B cell (primary cell): Measurements from ENCODE around the gene POU3F3. TPM values are rescaled to one million over a fixed set of nuclear protein-coding genes. Genes with fewer than 3 reads are reported as not detected.

Source experiments
- ATAC-seq: fragments of 200-7000 bp; cut with Tn5 transposase; one replicate; pipeline ENCODE4 v1.10.0; 2021; ENCODE audit warnings: low read depth, mild to moderate bottlenecking, moderate number of reproducible peaks, moderate library complexity
- CTCF ChIA-PET: fragments of 350-600 bp; sonication (Branson Sonifier 250); formaldehyde crosslinking; loops from one replicate; lab custom pipeline; 2021; ENCODE audit warnings: antibody characterized with exemption, inconsistent platforms; lab: Charles Lee
- POLR2A ChIA-PET: fragments of 350-600 bp; sonication (Branson Sonifier 250); formaldehyde crosslinking; loops from one replicate; lab custom pipeline; 2021; ENCODE audit warnings: antibody characterized with exemption; lab: Charles Lee
- DNase-seq: peaks from one replicate; pipeline ENCODE4 v3.0.0; 2013
- H2AFZ ChIP-seq: 2 replicates; pipeline ENCODE4 v1.6.1; 2012; ENCODE audit warnings: mild to moderate bottlenecking, low read depth, low read length; ENCODE audit not compliant: insufficient read depth, poor library complexity, severe bottlenecking
- H3K27ac ChIP-seq, 2 donors: 1 replicate in 1 of 2; 2 replicates in 1 of 2; pipeline ENCODE4 v1.5.1; 2012 to 2013; ENCODE audit warnings: low read length in 2 of 2, mild to moderate bottlenecking in 2 of 2, moderate library complexity in 1 of 2
- H3K27me3 ChIP-seq, 4 experiments: fragments of 200-600 bp in 1 of 4; sonication (generic) in 1 of 4; replicated peaks in 1 of 4; 1 replicate in 2 of 4; 2 replicates in 2 of 4; pipeline versions ENCODE4 v1.6.1 to v1.7.0; 2013 to 2016; ENCODE audit warnings: low read length in 3 of 4, mild to moderate bottlenecking in 2 of 4, mixed read lengths in 1 of 4, moderate library complexity in 1 of 4; ENCODE audit not compliant: insufficient read depth in 4 of 4, control insufficient read depth in 3 of 4; ENCODE audit errors: control extremely low read depth in 1 of 4
- H3K36me3 ChIP-seq, 2 experiments: replicated peaks in 1 of 2; 1 replicate in 1 of 2; 2 replicates in 1 of 2; pipeline versions ENCODE4 v1.6.1 to v1.7.1; 2013; ENCODE audit warnings: low read length in 1 of 2; ENCODE audit not compliant: insufficient read depth in 2 of 2, control insufficient read depth in 1 of 2; ENCODE audit errors: control extremely low read depth in 1 of 2, extremely low read depth in 1 of 2
- H3K4me1 ChIP-seq, 2 donors: fragments of 200-600 bp in 1 of 2; sonication (generic) in 1 of 2; 1 replicate in 1 of 2; 2 replicates in 1 of 2; pipeline versions ENCODE4 v1.5.1 to v1.6.1; 2013 to 2017; ENCODE audit warnings: low read length in 2 of 2; ENCODE audit not compliant: control insufficient read depth in 2 of 2, insufficient read depth in 2 of 2
- H3K4me2 ChIP-seq: replicated peaks from 2 replicates; pipeline ENCODE3; 2012; ENCODE audit warnings: mild to moderate bottlenecking, low read depth, low read length; ENCODE audit not compliant: poor library complexity, severe bottlenecking
- H3K4me3 ChIP-seq, 5 experiments: fragments of 200-600 bp in 1 of 5; sonication (generic) in 1 of 5; 1 replicate in 3 of 5; 2 replicates in 2 of 5; pipeline versions ENCODE4 v1.5.1 to v1.7.0; 2011 to 2016; ENCODE audit warnings: low read length in 4 of 5, mild to moderate bottlenecking in 4 of 5, low read depth in 2 of 5, control low read depth in 1 of 5, moderate library complexity in 1 of 5; ENCODE audit not compliant: insufficient read depth in 1 of 5; ENCODE audit errors: control extremely low read depth in 1 of 5, extremely low read depth in 1 of 5
- H3K79me2 ChIP-seq: fragments of 200-600 bp; sonication (generic); one replicate; pipeline ENCODE4 v1.6.0; 2016; ENCODE audit warnings: low read length; ENCODE audit not compliant: control insufficient read depth, insufficient read depth
- H3K9ac ChIP-seq: fragments of 200-600 bp; sonication (generic); 2 replicates; pipeline ENCODE4 v1.6.1; 2017; ENCODE audit warnings: mild to moderate bottlenecking, low read length, moderate library complexity
- H3K9me3 ChIP-seq, 3 donors: one replicate each; pipeline versions ENCODE4 v1.6.1 to v1.7.1; 2013; ENCODE audit warnings: low read length in 2 of 3; ENCODE audit not compliant: control insufficient read depth in 2 of 3, insufficient read depth in 1 of 3; ENCODE audit errors: control extremely low read depth in 1 of 3
- H4K20me1 ChIP-seq: 2 replicates; pipeline ENCODE4 v1.6.0; 2012; ENCODE audit warnings: mild to moderate bottlenecking, low read length; ENCODE audit not compliant: insufficient read depth, control insufficient read depth, poor library complexity, severe bottlenecking
- H3K27ac Mint-ChIP-seq: one replicate; pipeline ENCODE4 v1.8.0; 2021; ENCODE audit warnings: mixed read lengths
- H3K27me3 Mint-ChIP-seq: one replicate; pipeline ENCODE4 v1.8.0; 2021; ENCODE audit warnings: mixed read lengths
- H3K4me1 Mint-ChIP-seq: one replicate; pipeline ENCODE4 v1.8.0; 2021; ENCODE audit warnings: mixed read lengths
- H3K4me3 Mint-ChIP-seq: one replicate; pipeline ENCODE4 v1.8.0; 2021; ENCODE audit warnings: mixed read lengths
- H3K9me3 Mint-ChIP-seq: one replicate; pipeline ENCODE4 v1.8.0; 2022; ENCODE audit warnings: mixed read lengths; ENCODE audit not compliant: insufficient read depth
- EZH2 ChIP-seq: IDR thresholded peaks from 2 replicates; pipeline ENCODE4 v1.6.1; 2012; ENCODE audit warnings: borderline replicate concordance, low read depth, mild to moderate bottlenecking, moderate library complexity, low read length; ENCODE audit not compliant: insufficient read depth, poor library complexity, severe bottlenecking
- WGBS: methylation state at CpG from one replicate; pipeline ENCODE4 v1.1.5; 2013; ENCODE audit warnings: missing lambda C conversion rate; ENCODE audit not compliant: insufficient coverage; 5-methylcytosine and 5-hydroxymethylcytosine counted together
- intact Hi-C: fragments of 100-400 bp; cut with micrococcal nuclease; formaldehyde crosslinking; loops from one replicate; pipeline ENCODE4 v1.10.0; 2022
- polyA plus RNA-seq: library from polyadenylated mRNA; depleted of rRNA; stranded (reverse); fragments of >200 nt; gene quantifications from 2 replicates; pipeline ENCODE4 v1.2.3, GENCODE V29; 2012
- total RNA-seq, 2 donors: library from RNA; stranded (reverse); fragments of 120-200 nt in 1 of 2; gene quantifications; 1 replicate in 1 of 2; 2 replicates in 1 of 2; pipeline versions ENCODE4 v1.2.3 to v1.2.4, GENCODE V29; 2013 to 2022
- TF ChIP-seq, protein P1 (sequence below): fragments of 200-600 bp; IDR thresholded peaks from one replicate; pipeline ENCODE4 v1.8.0; 2022; ENCODE audit warnings: antibody characterized with exemption, mild to moderate bottlenecking

POU3F3 gene
- total and polyA plus RNA-seq, 2 donors (not counting 1 experiment from before 2014, with no cell fraction given) = 0.03 to 0.12 TPM

- WGBS = 7% methylated on average over 101 of the region's 135 CpGs
- peaks cover 10 to 57% (median 30%) of the 10 kb centered on the region in 3 donors for H3K9me3 ChIP-seq
- H3K9ac ChIP-seq = no peak overlapping the region
- H3K4me2 ChIP-seq = peak overlapping the region; percentile 86
- DNase-seq (peak; percentile 36), ATAC-seq (no peak)
- Mint-ChIP-seq H3K27me3 (peaks cover 76% of the 10 kb centered on the region), H3K4me3 (no peak overlapping the region), H3K9me3 (no peaks in the 10 kb centered on the region), H3K4me1 (peaks cover 47% of the 10 kb centered on the region), H3K27ac (no peak overlapping the region)
- H3K4me1 ChIP-seq = peaks cover 46 to 63% of the 10 kb centered on the region in 2 donors
- H3K4me3 ChIP-seq = no peak overlapping the region
- CTCF ChIA-PET = interaction anchor here (0.9 kb wide), 1 partner anchor 9 kb away, joined by 4 read pairs; no protein-coding TSS in a partner anchor
- H2AFZ ChIP-seq = no peak overlapping the region
- POLR2A ChIA-PET = no interaction called here
- TF ChIP-seq EZH2 = no peak
- TF ChIP-seq, protein P1, sequence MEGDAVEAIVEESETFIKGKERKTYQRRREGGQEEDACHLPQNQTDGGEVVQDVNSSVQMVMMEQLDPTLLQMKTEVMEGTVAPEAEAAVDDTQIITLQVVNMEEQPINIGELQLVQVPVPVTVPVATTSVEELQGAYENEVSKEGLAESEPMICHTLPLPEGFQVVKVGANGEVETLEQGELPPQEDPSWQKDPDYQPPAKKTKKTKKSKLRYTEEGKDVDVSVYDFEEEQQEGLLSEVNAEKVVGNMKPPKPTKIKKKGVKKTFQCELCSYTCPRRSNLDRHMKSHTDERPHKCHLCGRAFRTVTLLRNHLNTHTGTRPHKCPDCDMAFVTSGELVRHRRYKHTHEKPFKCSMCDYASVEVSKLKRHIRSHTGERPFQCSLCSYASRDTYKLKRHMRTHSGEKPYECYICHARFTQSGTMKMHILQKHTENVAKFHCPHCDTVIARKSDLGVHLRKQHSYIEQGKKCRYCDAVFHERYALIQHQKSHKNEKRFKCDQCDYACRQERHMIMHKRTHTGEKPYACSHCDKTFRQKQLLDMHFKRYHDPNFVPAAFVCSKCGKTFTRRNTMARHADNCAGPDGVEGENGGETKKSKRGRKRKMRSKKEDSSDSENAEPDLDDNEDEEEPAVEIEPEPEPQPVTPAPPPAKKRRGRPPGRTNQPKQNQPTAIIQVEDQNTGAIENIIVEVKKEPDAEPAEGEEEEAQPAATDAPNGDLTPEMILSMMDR = no peak
- H3K79me2 ChIP-seq = no peaks in the 10 kb centered on the region
- H4K20me1 ChIP-seq = no peaks in the 10 kb centered on the region
- peaks cover 5 to 85% (median 69%) of the 10 kb centered on the region in 4 experiments for H3K27me3 ChIP-seq
- intact Hi-C loops = no loop called here
- H3K27ac ChIP-seq = no peak overlapping the region
- H3K36me3 ChIP-seq = no peaks in the 10 kb centered on the region
Observed at GRCh38 chr2:104855221-104856085, 1.5 kb downstream of the POU3F3 start.
